Cardiac atrium fibroblast (primary cell): ENCODE measurements around the gene MDH2. TPM values are rescaled to one million over a fixed set of nuclear protein-coding genes. Genes with fewer than 3 reads are reported as not detected.

Source experiments
- total RNA-seq: library from RNA; depleted of rRNA; stranded (reverse); fragments of >200 nt; gene quantifications from 2 replicates; pipeline ENCODE4 v1.2.3, GENCODE V29; 2015

MDH2 gene, protein sequence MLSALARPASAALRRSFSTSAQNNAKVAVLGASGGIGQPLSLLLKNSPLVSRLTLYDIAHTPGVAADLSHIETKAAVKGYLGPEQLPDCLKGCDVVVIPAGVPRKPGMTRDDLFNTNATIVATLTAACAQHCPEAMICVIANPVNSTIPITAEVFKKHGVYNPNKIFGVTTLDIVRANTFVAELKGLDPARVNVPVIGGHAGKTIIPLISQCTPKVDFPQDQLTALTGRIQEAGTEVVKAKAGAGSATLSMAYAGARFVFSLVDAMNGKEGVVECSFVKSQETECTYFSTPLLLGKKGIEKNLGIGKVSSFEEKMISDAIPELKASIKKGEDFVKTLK
- total RNA-seq = 66.4 and 86.8 TPM in 2 replicates

DNA sequence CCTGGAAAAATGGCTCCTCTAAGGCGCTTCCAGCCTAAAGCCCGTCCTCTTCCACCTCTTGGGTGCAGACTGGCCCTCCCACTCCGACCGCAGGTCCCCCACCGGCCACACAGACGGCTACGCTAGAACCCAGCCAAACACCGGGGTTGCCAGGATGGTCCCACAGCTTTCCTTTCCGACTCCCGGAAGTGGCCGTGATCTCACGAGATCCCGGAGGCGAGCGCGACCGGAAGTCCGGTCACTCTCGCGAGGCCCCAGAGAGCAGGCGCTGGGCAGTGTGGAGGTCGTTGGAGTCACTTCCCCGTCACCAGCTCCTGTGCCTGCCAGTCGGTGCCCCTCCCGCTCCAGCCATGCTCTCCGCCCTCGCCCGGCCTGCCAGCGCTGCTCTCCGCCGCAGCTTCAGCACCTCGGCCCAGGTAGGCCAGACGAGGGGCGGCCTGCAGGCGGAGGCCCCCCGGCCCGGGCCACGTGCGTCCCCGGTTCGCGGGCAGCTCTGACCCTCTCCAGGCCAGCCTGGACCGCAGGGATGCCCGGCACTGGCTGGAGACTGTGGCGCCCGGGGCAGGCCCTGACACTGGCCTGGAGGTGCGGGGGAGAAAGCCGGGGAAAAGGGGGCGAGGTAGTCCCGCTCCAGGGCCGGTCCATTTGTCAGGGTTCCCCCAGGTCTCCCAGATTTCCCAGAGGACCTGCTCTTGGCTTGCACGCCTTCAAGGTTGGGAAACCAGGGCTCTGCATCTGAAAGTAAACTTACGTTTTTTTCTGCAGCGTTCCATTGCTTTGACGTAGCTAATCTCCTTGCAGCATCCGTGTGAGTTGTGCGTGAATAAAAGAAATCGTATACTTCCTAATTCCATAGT is at the start of gene MDH2, which contains the start of gene STYXL1:
Gene MDH2, plus strand, starts transcription at position 296 of the 857 bp plus-strand sequence. Its CDS starts 55 bp downstream, at position 351.
Gene STYXL1, minus strand, starts transcription at position 190 of the 857 bp plus-strand sequence. CDS start 17,477 bp downstream, outside the sequence.

Other genes with a start within 250 kb of the MDH2 start
- gene CCL24, start 234.3 kb upstream of the MDH2 start, total RNA-seq = not detected in 2 replicates
- 42.1 and 48.3 TPM in 2 replicates for gene RHBDD2, start 169.1 kb upstream of the MDH2 start, total RNA-seq
- 67.0 and 68.5 TPM in 2 replicates for gene POR, start 133.0 kb upstream of the MDH2 start, total RNA-seq
- gene TMEM120A, start 53.5 kb upstream of the MDH2 start, total RNA-seq = 14.4 and 17.9 TPM in 2 replicates
- 39.7 and 60.3 TPM in 2 replicates for gene STYXL1, start 106 bp upstream of the MDH2 start, total RNA-seq
- gene SRRM3, start 153.8 kb downstream of the MDH2 start, total RNA-seq = 3.1 and 4.7 TPM in 2 replicates